GF-D8 (cell line): ENCODE measurements around the gene NRF1.
"Not testable (repeated sequence)": the region's sequence is repeated elsewhere in the genome, so short reads cannot be mapped to it uniquely, and the experiment has no call there.

Source experiments
- DNase-seq: peaks from one replicate; lab custom pipeline; 2025; lab: John Stamatoyannopoulos, UW

The NRF1 gene

DNA sequence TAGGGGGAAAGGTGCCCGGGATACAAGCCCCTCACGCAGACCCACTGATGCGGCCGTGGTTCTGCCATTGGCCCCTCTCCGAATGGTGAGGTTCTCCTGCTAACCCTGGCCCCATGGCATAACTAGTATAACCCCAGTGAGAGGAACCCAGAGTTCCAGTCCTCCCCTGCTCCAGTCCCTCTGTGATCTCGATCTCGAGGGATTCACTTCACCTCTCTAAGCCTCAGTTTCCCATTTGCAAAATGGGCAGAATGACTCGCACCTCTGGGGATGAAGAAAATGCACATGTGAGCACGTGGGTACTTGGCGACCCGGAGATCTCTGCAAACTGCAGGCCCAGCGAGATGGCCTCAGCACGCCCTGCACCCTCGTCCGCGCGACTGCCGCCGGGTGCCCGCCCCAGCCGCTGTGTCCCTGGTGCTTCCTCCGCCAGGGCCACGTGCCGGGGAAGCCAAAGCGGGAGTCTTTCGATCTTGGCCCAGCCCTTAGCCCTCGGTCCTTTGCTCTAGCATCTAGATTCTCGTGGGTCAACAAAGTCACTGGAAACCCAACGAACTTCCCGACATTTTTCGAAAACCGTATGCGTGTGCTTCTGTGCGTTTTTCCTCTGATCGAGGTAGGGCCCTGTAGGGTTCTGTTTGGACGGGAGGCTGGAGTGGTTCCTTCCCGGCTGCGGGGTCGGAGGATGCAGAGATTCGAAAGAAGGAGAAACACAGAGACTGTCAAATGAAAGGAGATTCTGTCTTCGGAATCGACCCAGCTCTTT, 171.5 kb downstream of the NRF1 start:
- no peak for DNase-seq

DNA sequence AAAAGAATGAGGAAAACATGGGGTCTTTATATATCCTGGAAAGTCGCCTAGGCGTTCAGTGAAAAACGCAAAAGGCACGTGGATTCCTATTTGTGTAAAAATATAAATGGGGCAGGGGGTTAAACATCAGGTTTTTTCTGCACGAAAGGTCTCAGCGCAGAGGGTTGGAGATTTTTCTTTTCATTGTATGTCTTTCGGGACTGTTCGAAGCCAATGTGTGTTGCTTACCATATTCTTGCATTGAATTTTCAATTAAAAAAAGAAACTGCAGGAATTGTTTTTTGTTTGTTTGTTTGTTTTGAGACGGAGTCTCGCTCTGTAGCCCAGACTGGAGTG, 172.0 kb downstream of the NRF1 start:
- no peak for DNase-seq

DNA sequence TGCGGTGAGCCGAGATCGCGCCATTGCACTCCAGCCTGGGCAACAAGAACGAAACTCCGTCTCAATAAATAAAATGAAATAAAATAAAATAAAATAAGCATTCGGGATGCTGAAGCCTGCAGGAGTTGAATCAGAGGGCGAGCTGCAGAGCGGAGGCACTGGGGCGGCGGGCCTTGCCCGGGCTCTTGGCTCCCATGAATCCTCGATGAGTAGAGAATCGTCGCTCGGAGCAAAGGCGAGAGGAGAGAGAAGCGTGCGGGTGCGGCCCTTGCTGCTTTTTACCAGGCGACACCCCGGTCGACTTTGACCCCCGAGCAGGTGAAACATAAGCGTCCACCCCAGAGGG, 172.9 kb downstream of the NRF1 start:
- DNase-seq: no peak

DNA sequence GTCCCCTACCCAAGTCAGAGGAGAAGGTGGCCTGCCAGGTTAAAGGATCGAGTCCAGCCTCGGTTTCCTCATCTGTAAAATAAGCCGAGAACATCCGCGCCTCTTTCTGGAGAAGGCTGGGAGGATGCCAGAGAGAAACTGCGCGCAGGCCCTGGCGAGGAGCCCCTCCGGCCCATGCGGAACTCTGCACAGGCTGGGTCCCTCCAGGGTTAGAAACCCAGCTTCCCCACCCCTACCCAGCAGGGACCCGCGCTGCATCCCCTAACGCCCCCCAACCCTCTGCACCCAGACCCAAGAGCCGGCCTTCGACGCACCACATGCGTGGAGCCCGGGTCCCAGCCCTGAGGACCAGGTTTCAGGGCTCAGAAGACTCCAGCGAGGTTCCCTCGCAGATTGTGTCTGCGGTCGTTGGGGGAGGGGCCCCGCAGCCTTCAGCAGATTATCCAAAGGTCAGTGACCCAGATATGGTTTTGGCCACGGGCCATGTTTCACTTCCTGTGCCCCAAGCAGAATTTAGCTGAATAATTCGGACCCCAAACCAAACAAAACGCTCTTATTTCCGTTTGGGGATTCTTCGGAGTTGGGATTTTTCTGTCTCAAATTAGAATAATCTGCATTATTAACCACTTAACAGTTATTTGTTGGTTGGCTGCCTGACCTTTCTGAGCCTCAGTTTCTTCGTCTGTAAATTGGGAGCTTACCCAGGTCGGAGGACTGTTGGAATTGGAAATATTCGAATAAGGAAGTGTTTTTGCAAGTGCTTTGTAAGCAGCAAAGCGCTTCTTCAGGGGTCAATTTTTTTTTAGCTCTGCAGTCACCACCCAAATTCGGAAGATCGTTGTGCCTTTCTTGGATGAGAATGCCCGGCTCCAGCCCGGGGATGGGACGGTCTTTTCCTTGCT, 173.5 kb downstream of the NRF1 start:
- no peak for DNase-seq

DNA sequence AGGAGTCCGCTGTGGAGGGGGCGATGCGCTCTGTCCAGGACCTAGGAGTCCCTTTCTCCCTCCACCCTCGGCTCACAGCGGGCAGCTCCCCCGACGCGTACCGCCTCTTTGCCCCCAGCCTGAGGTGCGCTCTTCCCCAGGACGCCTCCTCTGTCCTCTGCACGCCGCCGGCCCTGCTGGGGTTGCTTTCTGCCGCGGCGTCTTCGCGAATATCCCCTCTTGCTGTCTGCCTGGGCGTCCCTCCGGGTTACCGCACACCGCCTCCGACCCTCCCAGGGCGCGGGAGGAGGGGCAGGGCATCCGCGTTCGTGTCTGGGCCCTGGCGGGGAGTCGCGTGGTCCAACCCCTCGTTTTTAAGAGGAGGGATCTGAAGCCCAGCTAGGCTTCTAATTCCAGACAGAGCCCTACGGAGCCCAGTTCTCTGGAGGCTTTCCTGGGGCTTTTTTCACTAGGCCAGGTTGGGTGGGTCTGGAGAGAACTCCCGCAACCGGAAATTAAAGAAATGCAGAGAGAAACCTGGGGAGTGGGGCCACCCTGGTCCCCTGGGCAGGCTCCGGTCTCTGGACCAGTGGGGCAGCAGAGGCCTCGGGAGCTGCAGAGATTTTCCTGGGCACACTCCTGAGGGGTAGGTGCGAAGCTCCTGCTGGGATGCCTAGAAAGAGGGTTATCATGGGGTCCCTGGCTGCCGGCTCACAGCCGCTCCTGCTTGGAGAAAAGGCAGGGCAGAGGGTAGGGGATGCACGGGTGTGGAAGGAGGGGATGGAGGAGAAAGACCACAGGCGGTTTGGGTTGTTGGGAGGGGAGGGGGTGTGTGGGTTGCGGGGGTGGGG, 174.4 kb downstream of the NRF1 start:
- DNase-seq: no peak

DNA sequence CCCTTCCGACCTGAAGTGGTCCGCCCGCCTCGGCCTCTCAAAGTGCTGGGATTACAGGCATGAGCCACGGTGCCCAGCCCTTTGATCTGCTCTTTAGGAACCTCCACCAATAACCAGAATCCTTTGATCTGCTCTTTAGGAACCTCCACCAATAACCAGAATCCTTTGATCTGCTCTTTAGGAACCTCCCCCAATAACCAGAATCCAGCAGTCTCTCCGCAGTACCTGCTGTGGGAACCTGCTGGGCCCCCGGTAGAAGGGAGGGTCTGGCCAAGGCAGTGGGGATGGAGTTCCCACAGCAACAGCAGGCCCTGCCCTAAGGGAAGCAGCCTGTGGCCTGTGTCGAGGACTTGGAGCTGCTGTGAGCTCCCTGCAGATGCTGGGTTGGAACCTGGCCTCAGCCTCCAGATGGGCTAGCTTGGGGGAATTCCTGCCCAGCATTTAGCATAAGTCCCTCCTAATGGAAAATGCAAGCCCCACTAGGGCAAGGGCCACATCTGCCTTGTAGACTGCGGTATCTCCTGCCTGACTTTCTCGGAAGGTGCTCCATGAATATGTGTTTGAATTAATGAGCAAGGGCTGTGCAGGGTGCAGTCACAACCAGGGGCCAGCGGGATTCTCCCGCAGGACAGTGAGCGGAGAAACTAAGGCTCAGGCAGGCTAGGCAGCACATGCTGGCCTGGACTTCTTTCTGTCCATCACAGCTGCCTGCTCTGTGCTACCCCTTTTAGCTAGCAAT, 175.5 kb downstream of the NRF1 start:
- no peak for DNase-seq

DNA sequence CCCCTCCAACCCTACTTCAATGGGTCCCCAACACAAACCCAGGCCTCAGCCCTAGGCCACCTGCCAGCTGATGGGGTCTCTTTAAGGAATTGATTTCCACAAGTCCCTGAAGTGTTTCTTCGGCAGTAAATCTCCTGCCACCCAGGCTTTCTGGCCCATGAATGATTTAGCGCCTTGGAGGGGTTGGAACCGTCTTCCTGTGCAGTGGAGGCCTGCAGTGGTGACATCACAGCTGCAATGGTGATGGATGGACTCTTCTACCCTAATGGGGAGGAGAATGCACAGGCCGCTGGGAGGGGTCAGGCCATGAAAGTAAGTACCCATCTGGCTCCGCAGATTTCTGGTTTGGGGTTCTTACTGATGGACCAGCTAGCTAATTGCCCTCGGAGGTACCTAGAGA, 177.5 kb downstream of the NRF1 start:
- DNase-seq: no peak

DNA sequence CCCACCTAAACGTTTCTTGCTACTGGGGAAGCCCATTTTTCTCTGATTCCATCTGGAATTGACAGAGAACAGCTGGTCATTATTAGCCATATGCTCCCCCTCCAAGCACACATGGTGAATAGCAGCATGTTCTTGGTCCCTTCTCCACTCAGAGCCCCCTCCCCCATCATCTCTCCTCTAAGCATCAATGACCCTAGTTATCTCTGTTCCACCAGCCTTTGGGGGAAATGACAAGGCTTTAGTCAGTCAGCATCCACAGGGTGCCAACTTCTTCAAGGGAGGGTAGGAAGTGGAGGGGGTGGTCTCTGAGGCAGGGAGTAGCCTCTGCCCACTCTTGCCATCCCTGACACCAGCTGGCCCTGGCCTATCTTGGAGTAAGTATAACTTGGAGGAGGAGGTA, 178.1 kb downstream of the NRF1 start:
- DNase-seq: no peak

DNA sequence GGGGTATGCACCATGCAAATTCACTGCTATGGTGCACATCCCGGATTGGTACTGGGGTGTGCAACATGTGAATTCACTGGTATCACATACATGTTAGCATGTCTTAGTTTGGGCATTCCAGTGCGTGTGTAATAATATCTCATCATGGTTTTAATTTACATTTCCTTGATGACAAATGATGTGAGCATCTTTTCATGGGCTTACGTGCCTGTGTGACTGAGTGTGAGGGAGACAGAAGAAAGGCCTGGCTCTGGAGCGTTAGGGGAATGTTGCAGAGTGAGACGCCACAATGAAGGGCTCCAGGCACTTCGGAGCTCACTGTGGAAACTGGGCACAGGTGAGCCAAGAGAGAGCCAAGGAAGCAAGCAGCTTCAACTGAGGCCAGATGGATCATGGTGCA, 178.6 kb downstream of the NRF1 start:
- DNase-seq: no peak

DNA sequence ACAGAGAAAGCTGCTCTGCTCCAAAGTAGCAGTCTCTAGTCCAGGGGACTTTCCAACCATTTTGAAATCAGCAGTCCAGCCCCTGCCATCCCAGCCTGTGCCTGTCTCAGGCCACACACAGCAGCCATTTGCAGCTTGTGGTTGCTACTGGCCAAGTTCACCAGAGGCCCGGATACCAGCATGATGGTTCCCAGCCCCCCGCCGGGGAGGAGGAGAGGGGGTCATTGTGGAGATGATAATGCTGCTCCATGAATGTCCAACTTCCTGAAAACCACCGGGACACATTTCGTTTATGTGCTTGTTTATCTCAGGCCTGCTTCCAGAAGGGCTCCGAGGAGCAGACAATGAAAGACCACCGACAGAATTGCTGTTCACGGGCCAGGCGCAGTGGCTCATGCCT, 181.2 kb downstream of the NRF1 start:
- no peak for DNase-seq

DNA sequence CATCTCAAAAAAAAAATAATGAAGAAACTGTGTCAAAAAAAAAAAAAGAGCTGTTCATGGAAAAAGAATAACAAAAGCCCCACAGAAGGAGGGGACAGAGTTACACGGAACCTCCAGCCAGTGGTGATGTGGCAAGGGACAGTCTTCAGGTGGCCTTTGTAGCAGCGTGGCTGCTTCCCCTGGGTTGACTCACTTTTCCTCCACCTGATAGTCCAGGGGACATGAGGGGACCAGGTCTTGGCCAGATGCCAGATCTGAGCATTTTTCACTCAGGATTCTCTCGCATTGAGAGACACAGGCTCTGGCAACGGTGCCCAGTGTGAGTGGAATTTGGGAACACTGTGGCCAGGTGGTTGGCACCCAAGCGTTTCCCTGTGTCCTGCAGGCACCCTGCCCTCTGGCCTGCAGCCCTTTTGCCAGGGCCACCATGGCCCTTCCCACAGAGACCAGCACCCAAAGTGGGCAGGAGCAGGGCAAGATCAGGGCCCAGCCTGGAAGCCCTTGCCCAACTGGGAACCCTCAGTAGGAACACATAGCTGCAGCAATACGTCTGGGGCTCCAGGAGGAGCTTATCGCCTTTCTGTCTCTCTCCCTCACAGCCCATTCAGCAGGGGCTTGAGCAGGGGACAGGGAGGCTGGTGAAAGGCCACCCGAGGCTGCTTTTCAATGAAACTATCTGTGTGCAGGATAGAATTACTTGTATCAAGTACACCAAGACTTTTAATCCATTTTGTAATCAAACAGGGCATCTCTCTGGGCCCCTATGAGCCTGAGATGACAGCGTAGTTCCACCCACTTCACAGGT, 182.2 kb downstream of the NRF1 start:
- no peak for DNase-seq

DNA sequence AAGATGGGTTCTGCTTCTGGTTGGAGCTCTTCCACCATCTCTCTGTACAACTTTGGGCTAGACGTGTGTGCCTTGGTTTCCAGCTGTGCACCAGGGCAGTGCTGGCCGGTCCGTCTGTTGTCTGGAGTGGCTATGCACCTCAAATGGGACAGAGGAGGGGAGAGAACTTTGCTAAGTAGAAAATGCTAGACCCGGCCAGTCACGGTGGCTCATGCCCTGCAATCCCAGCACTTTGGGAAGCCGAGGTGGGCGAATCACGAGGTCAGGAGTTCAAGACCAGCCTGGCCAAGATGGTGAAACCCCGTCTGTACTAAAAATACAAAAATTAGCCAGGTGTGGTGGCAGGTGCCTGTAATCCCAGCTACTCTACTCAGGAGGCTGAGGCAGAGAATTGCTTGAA, 182.9 kb downstream of the NRF1 start:
- DNase-seq: not testable (repeated sequence)

DNA sequence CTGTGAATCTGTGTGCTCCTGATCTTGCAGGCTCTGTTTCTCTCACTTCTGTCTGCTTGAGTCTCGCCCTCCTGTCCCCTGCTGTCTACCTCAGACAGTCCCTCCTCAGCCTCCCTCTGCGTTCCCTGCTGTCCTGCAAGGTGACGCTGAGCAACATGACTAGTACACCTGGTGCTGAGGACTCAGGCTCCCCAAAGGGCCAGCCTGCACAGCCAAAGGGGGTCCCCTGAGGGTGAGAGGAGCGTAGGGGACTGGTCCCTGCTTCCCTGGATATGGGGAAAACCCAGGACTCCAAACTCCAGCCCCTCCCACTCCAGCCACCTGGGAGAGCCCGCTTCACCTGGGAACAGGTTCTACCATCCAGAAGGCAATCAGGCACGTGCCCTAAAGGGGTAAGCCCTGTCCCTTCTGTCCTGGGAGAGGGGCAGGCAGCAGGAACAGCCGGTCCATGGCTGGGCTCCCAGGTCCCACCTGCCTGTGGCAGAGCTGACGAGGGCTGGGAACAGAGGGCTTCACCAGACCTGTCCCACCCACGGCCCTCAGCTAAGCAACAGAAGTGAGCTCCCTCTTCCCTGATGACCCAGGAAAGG, 184.8 kb downstream of the NRF1 start:
- no peak for DNase-seq

DNA sequence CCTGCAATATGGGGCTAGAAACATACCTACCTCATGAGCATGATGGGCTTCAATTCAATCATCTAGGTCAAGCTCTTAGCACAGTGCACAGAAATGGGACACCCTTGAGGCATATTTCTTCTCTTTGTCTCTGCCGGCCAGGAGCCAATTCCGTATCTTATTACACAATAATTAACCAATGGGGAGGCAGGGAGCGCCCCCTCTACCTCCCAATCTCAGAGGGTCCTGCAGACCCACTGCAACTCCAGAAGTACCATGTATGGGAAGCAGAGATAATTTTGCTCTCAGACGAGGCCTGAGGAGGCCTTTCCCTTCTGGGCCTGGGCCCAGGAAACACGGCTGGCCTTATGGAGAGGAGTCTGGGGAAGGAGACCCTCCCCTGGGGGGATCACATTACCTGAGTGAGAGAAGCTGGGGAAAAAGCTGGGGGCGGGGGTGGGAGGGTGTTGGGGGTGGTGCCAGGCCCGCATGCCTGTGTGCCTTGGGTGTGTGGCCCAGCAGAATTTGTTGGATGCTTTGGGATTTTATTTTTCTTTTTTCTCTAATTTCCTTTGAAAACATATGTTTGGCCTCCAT, 185.8 kb downstream of the NRF1 start:
- no peak for DNase-seq

DNA sequence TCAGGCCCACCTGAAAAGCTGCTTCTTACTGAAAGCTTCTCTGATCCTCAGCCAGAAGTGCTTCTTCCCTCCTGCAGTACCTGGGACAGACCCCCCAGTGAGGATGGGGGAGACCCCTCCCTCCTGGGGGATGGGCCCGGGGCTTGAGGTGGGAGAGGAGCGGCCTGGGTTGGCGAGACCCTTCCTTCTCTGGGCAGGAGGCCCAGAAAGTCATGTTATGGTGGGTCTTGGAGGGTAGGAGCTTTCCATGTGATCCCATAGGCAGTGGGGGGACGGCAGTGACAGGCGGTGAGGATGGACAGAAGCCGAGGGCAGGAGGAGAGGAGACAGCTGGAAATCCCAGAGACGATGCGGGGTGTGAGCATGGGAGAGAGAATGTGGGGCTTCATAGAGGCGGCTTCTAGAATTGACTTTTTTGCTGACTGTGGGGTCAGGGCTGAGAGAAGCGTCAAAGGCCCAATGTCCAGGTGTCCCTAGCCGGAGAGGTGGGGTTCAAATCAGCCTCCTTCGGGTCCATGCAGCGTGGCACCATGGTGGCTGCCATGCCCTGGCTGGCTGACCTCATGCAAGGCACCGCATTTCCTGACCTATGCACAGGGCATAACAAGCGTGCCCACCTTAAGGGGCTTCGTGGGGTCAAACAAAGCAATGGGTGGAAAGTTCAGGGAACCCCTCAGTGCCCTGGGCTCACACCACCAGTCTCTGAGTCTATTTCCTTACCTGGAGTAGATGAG, 187.3 kb downstream of the NRF1 start:
- no peak for DNase-seq

DNA sequence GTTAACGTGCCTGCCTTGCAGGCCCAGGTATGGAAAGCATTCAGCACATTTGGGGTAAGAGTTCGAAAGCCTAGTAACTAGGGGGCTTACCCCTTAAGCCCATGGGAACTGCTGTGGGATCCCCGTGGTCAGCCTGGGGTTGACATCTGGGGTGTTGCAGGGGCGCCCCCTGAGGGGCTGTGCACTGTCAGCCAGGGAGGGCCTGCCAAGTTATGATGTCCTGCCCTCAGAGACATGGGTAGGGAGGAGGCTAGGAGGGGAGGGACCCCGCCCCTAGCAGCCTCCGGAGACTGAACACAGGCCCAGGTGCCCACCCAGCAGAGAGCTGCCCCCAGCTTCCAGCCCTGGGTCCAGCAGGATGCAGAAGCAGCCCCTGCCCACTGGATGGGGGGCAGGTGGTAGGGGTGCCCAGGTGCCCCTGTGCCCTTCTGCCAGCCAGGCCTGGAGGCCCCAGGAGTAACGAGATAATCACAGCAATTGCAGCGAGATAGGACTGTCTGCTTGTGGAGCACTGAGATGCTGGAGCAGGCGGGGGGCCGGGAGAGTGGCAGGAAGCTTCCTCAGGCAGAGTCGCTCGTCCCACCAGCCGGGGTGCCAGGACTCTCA, 187.9 kb downstream of the NRF1 start:
- DNase-seq: no peak

DNA sequence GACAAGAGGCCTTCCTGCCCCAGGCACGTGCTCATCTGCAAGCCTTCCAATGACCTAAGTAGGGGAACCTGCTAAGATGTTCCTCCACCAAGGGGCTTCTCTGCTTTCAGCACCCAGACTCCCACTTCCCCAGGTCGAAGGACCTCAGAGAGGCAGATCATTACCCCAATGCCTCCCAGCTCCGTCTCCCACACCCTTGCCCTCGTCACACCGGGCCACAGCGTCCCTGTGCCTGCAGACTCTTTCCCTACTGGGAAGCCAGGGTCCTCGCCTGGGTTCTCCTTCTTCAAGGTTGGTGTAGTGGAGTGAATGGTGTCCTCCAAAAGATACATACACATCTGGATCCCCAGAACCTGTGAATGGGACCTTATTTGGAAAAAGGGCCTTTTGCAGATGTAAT, 189.4 kb downstream of the NRF1 start:
- DNase-seq: no peak

DNA sequence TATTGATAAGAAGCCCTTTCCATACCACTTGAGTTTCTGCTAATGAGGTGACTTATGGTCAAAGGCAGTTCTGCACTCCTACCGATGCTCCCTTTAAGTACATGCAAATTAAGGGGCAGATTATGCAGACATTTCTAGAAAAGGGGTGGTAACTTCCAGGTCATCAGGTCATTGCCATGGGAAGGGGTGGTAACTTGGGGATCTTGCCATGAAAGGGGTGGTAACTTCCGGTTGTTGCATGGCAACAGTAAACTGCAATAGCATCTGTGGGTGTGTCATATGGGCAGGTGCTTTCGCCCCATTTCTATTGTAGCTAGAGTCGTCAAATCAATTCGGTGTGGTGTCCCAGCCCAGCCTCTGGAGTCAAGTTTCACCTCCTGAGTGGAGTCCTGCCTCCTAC, 190.4 kb downstream of the NRF1 start:
- DNase-seq: no peak

DNA sequence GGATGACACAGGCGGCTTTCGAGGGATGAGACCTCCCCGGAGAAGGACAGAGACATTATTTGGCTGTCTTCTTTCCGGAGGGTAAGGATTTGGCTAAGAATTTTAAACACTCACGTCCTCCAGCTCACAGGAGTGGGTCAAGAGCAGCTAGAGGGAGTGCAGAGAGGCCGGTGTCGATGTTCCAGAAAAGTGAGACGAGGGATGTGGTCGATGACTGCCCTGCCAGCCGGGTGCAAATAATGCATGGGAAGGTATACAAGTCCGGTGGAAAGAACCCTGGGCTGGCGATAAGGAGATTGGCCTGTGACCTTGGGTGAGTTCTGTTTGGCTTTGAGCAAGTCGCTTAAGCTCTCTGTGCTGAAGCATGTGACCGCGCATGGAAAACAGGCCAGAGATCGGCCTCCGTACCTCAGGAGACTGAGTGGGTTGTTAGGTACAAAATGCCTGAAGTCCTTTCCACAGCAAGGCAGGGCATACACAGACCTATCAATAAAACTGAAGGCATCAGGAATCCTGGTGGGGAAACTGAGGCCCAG, 192.1 kb downstream of the NRF1 start:
- DNase-seq: no peak
